ENCODE results near the gene ABCC1.

DNA sequence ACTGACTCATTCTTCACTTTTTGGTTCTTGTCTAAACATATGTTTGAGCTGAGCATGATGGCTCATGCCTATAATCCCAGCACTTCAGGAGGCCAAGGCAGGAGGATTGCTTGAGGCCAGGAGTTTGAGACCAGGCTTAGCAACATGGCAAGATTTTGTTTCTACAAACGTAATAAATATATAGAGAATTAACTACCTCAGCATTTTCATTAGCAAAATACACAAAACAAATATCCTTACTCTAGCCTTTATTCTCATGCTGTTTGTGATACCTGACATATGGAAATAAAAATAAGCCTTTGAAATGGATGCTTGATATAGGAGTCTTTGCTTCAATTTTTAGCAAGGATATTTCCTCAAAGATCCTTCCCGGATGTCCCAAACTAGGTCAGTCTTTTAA, 132.8 kb downstream of the ABCC1 start:
- TF ChIP-seq, protein P1, sequence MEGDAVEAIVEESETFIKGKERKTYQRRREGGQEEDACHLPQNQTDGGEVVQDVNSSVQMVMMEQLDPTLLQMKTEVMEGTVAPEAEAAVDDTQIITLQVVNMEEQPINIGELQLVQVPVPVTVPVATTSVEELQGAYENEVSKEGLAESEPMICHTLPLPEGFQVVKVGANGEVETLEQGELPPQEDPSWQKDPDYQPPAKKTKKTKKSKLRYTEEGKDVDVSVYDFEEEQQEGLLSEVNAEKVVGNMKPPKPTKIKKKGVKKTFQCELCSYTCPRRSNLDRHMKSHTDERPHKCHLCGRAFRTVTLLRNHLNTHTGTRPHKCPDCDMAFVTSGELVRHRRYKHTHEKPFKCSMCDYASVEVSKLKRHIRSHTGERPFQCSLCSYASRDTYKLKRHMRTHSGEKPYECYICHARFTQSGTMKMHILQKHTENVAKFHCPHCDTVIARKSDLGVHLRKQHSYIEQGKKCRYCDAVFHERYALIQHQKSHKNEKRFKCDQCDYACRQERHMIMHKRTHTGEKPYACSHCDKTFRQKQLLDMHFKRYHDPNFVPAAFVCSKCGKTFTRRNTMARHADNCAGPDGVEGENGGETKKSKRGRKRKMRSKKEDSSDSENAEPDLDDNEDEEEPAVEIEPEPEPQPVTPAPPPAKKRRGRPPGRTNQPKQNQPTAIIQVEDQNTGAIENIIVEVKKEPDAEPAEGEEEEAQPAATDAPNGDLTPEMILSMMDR (conservative IDR thresholded peaks at IDR 0.05), result no peak
- TF ChIP-seq ZFX (IDR thresholded peaks at IDR 0.05), result no peak
